Epithelial cell of esophagus (primary cell): ENCODE measurements around the gene ERBIN.

Experiments
- DNase-seq: peaks from one replicate; pipeline ENCODE4 v3.0.0; 2010; ENCODE audit warnings: low read depth
- H3K4me3 ChIP-seq: 2 replicates; pipeline ENCODE4 v1.5.1; 2011; ENCODE audit warnings: mild to moderate bottlenecking, low read length, control low read depth
- CTCF ChIP-seq: IDR thresholded peaks from 2 replicates; pipeline ENCODE4 v1.5.1; 2011; ENCODE audit warnings: low read depth, mild to moderate bottlenecking, low read length, control low read depth, inconsistent platforms; ENCODE audit not compliant: insufficient read depth; ENCODE audit errors: missing control alignments

The ERBIN gene

GRCh38 chr5:66072031-66072430, 145.7 kb downstream of the ERBIN start:
- TF ChIP-seq CTCF = no peak
- H3K4me3 ChIP-seq = no peak overlapping the region
- no peak for DNase-seq

GRCh38 chr5:66074901-66075300, 148.5 kb downstream of the ERBIN start:
- TF ChIP-seq CTCF = no peak
- H3K4me3 ChIP-seq = no peak overlapping the region
- no peak for DNase-seq

- no peak overlapping the region for H3K4me3 ChIP-seq
- no peak for TF ChIP-seq CTCF
- DNase-seq = no peak
Measured at GRCh38 chr5:66080664-66081063, 154.3 kb downstream of the ERBIN start.

- no peak for TF ChIP-seq CTCF
- DNase-seq = no peak
Measured at GRCh38 chr5:66089384-66089783, 163.0 kb downstream of the ERBIN start.

GRCh38 chr5:66100851-66101250, 174.5 kb downstream of the ERBIN start:
- H3K4me3 ChIP-seq = no peak overlapping the region
- DNase-seq = no peak
- no peak for TF ChIP-seq CTCF

More at GRCh38 chr5:66089384-66089783, 163.0 kb downstream of the ERBIN start:
- no peak overlapping the region for H3K4me3 ChIP-seq

GRCh38 chr5:66113160-66113559, 186.8 kb downstream of the ERBIN start:
- H3K4me3 ChIP-seq = no peak overlapping the region
- peak; percentile 79 for DNase-seq
- no peak for TF ChIP-seq CTCF

- DNase-seq = no peak
- H3K4me3 ChIP-seq = no peak overlapping the region
Measured at GRCh38 chr5:66118304-66118703, 191.9 kb downstream of the ERBIN start.

More at GRCh38 chr5:66118304-66118703, 191.9 kb downstream of the ERBIN start:
- no peak for TF ChIP-seq CTCF
